Activated T-helper 17 cell treated with anti-CD3 and anti-CD28 coated beads, Interleukin-2, amount 50 U/mL, for 72 hours (primary cell): ENCODE measurements around the gene CIAPIN1. TPM values are rescaled to one million over a fixed set of nuclear protein-coding genes. Genes with fewer than 3 reads are reported as not detected.

Experiments used
- ATAC-seq: fragments of 150-1000 bp; cut with Tn5 transposase; replicated peaks from 2 replicates; pipeline ENCODE4 v1.10.0; 2021; ENCODE audit warnings: mild to moderate bottlenecking, moderate library complexity
- H3K27ac Mint-ChIP-seq: one replicate; pipeline ENCODE4 v1.8.0; 2022; ENCODE audit warnings: mixed read lengths
- H3K27me3 Mint-ChIP-seq: one replicate; pipeline ENCODE4 v1.8.0; 2022; ENCODE audit warnings: mixed read lengths
- H3K36me3 Mint-ChIP-seq: one replicate; pipeline ENCODE4 v1.8.0; 2022; ENCODE audit warnings: low read depth, mild to moderate bottlenecking, mixed read lengths
- H3K4me1 Mint-ChIP-seq: one replicate; pipeline ENCODE4 v1.8.0; 2022; ENCODE audit warnings: mixed read lengths
- H3K4me3 Mint-ChIP-seq: one replicate; pipeline ENCODE4 v1.8.0; 2022; ENCODE audit warnings: mild to moderate bottlenecking, mixed read lengths
- H3K9me3 Mint-ChIP-seq: one replicate; pipeline ENCODE4 v1.8.0; 2022; ENCODE audit warnings: mixed read lengths
- total RNA-seq, 2 donors: library from RNA; stranded (reverse); gene quantifications; one replicate each; pipeline ENCODE4 v1.2.3, GENCODE V29; 2022

The CIAPIN1 gene
- total RNA-seq, 2 donors from 2014 or later, result 30.8 to 52.8 TPM

DNA sequence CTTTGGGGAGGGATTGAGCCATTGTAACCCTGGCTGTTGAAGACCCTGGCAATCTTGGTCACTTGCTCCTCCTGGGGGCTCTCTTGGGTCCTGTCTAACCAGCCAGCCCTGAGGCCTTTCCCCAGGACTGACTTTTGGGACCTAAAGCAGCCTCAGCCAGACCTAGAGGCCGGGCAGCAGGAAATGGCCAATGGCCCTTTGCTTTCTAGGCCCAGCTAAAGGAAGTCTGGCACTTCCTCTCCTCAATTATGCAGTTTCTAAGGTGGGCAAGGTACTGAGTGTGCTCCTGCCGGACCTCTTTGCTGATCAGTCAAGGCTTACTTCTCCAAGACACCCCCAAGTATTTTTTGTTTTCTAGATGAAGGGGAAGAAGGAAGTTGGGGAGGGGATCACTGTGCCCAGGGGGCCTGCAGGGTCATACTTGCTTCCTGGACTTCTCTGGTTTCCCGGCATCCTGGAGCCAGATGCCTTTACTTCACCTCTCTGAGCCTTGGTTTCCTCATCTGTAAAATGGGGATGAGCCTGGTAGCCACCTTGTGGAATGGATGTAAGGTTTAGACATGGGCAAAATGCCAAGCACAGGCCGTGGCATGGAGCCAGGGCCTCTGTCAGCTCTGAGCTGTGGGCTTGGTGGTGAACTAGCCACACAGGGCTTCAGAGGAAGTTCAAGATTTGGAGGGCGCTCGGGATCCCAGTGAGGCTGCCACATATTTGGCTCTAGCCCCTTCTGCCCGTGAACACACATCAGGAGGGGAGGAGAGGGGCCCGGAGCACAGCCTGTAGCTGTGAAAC is 66.3 kb downstream of the CIAPIN1 start:
- Mint-ChIP-seq H3K4me1 (peaks cover 10% of the 10 kb centered on the region), H3K27me3 (no peaks in the 10 kb centered on the region), H3K9me3 (no peaks in the 10 kb centered on the region), H3K36me3 (no peaks in the 10 kb centered on the region), H3K27ac (no peak overlapping the region), H3K4me3 (no peak overlapping the region)
- ATAC-seq, result no peak

DNA sequence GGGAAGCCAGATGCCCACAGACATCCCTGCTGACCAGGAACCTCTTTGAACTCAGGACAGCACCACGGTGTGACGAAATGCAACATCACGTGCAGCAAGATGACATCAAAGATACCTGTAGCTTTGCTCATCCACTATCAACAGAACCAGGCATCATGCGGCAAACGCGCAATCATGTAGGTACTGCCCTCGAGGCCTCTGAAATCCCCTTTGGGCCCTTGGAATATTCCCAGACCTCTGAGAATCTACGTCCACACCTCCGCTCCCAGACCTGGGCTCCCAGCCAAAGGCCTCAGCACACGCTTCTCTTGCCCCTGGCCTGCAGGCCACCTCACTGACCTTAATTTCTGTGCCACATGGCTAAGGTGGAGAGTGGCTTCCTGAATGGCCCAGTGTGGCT is 67.6 kb downstream of the CIAPIN1 start:
- ATAC-seq, result no peak
- Mint-ChIP-seq H3K4me3 (no peak overlapping the region), H3K27ac (no peak overlapping the region), H3K9me3 (no peaks in the 10 kb centered on the region), H3K4me1 (peaks cover 10% of the 10 kb centered on the region), H3K36me3 (no peaks in the 10 kb centered on the region), H3K27me3 (no peaks in the 10 kb centered on the region)

Other genes starting within 250 kb of the CIAPIN1 start
- gene ARL2BP, start 202.1 kb downstream of the CIAPIN1 start, total RNA-seq, result 10 to 100 TPM; 17.0 to 23.5 TPM
- gene PLLP, start 162.7 kb downstream of the CIAPIN1 start, total RNA-seq, result not detected
- gene CCL22, start 88.6 kb downstream of the CIAPIN1 start, total RNA-seq, result 10 to 100 TPM in 1 of 2 donors, 1 to 10 TPM in 1; 1.1 to 11.5 TPM
- gene CX3CL1, start 74.9 kb downstream of the CIAPIN1 start, total RNA-seq, result not detected
- gene CCL17, start 42.6 kb downstream of the CIAPIN1 start, total RNA-seq, result 1 to 10 TPM in 1 of 2 donors, under 1 TPM in 1; 0.65 to 7.8 TPM
- gene COQ9, start 94 bp upstream of the CIAPIN1 start, total RNA-seq, result 10 to 100 TPM; 28.2 to 36.4 TPM
- 10 to 100 TPM; 71.3 to 86.2 TPM for gene POLR2C, start 15.3 kb upstream of the CIAPIN1 start, total RNA-seq
- gene DOK4, start 39.1 kb upstream of the CIAPIN1 start, total RNA-seq, result 10 to 100 TPM in 1 of 2 donors, 1 to 10 TPM in 1; 6.4 to 16.8 TPM
- gene CCDC102A, start 89.2 kb upstream of the CIAPIN1 start, total RNA-seq, result 10 to 100 TPM; 16.7 to 21.2 TPM
- gene ADGRG5, start 95.3 kb upstream of the CIAPIN1 start, total RNA-seq, result 10 to 100 TPM; 13.7 to 36.9 TPM
- 10 to 100 TPM; 10.7 to 34.3 TPM for gene ADGRG1, start 181.2 kb upstream of the CIAPIN1 start, total RNA-seq
- not detected for gene ADGRG3, start 220.9 kb upstream of the CIAPIN1 start, total RNA-seq
- not detected for gene DRC7, start 247.4 kb upstream of the CIAPIN1 start, total RNA-seq